GM12874 (cell line): Measurements from ENCODE around the gene MAT2A.

ENCODE experiments used
- CTCF ChIP-seq: IDR thresholded peaks from 2 replicates; pipeline ENCODE4 v1.5.1; 2011; ENCODE audit warnings: low read depth, mild to moderate bottlenecking, control low read depth, low read length, moderate library complexity; ENCODE audit not compliant: insufficient read depth

Gene MAT2A

GRCh38 chr2:85537600-85538506 is 1.1 kb upstream of the MAT2A start:
- TF ChIP-seq CTCF: no peak

GRCh38 chr2:85539361-85540132 is 579 bp downstream of the MAT2A start:
- TF ChIP-seq CTCF: no peak

GRCh38 chr2:85540133-85540648 is 1.2 kb downstream of the MAT2A start:
- TF ChIP-seq CTCF: no peak

GRCh38 chr2:85541262-85541661 is 2.3 kb downstream of the MAT2A start:
- TF ChIP-seq CTCF: no peak

- TF ChIP-seq CTCF: no peak
Measured at GRCh38 chr2:85541753-85542457, 2.9 kb downstream of the MAT2A start.

GRCh38 chr2:85542777-85543176 is 3.8 kb downstream of the MAT2A start:
- no peak for TF ChIP-seq CTCF
